MG63 (cell line): ENCODE measurements around the gene CCDC102A. TPM values are rescaled to one million over a fixed set of nuclear protein-coding genes. Genes with fewer than 3 reads are reported as not detected.
"Not testable (repeated sequence)": the region's sequence is repeated elsewhere in the genome, so short reads cannot be mapped to it uniquely, and the experiment has no call there.

Source experiments
- DNase-seq: peaks from one replicate; pipeline ENCODE4 v3.0.0-alpha.2; 2020
- H3K27me3 ChIP-seq: fragments of 250-450 bp; sonication (Bioruptor Pico); 2 replicates; pipeline ENCODE4 v1.5.1; 2020; ENCODE audit warnings: mild to moderate bottlenecking, moderate library complexity
- H3K36me3 ChIP-seq: fragments of 250-450 bp; sonication (Bioruptor Pico); 2 replicates; pipeline ENCODE4 v1.5.1; 2020; ENCODE audit warnings: mild to moderate bottlenecking, moderate library complexity
- H3K4me3 ChIP-seq: fragments of 250-450 bp; sonication (Bioruptor Pico); 2 replicates; pipeline ENCODE4 v1.5.1; 2020; ENCODE audit warnings: mild to moderate bottlenecking, moderate library complexity
- H3K9me3 ChIP-seq: fragments of 250-450 bp; sonication (Bioruptor Pico); 2 replicates; pipeline ENCODE4 v1.5.1; 2020; ENCODE audit warnings: mild to moderate bottlenecking, moderate library complexity
- total RNA-seq: library from RNA; depleted of rRNA; stranded (reverse); fragments of >200 nt; shearing (Covaris generic); gene quantifications from 2 replicates; pipeline ENCODE4 v1.2.3, GENCODE V29; 2014; ENCODE audit warnings: low replicate concordance

Gene CCDC102A
- total RNA-seq, 1 experiment from 2014 or later = 33.1 TPM

- Histone ChIP-seq H3K9me3 (no peaks in the 10 kb centered on the region), H3K36me3 (no peaks in the 10 kb centered on the region), H3K27me3 (peaks cover 4% of the 10 kb centered on the region; the same call in 1 of the 2 replicates), H3K4me3 (no peak overlapping the region)
- DNase-seq = no peak
Observed at GRCh38 chr16:57569306-57569946, 33.1 kb upstream of the CCDC102A start.

GRCh38 chr16:57568772-57569171 lies 32.4 kb upstream of the CCDC102A start:
- H3K9me3 ChIP-seq, H3K27me3 ChIP-seq, H3K36me3 ChIP-seq, DNase-seq, H3K4me3 ChIP-seq: not testable (repeated sequence)

- H3K9me3 ChIP-seq = no peaks in the 10 kb centered on the region
- H3K27me3 ChIP-seq = peaks cover 4% of the 10 kb centered on the region; the same call in 1 of the 2 replicates
- H3K4me3 ChIP-seq = no peak overlapping the region
- no peak for DNase-seq
- no peaks in the 10 kb centered on the region for H3K36me3 ChIP-seq
Observed at GRCh38 chr16:57568173-57568678, 31.9 kb upstream of the CCDC102A start.

GRCh38 chr16:57567691-57568090 lies 31.3 kb upstream of the CCDC102A start:
- H3K27me3 ChIP-seq = peaks cover 4% of the 10 kb centered on the region; the same call in 1 of the 2 replicates
- H3K4me3 ChIP-seq = no peak overlapping the region
- no peak for DNase-seq
- H3K36me3 ChIP-seq = no peaks in the 10 kb centered on the region
- H3K9me3 ChIP-seq = no peaks in the 10 kb centered on the region

- 0 out of 2 replicates have a peak, but pooled peaks cover 3% of the 10 kb centered on the region for H3K27me3 ChIP-seq
- H3K4me3 ChIP-seq = no peak overlapping the region
- peaks cover 2% of the 10 kb centered on the region for H3K9me3 ChIP-seq
- DNase-seq = peak; percentile 69
- no peaks in the 10 kb centered on the region for H3K36me3 ChIP-seq
Observed at GRCh38 chr16:57566436-57566835, 30.1 kb upstream of the CCDC102A start.

- 0 out of 2 replicates have a peak, but pooled peaks cover 3% of the 10 kb centered on the region for H3K27me3 ChIP-seq
- no peaks in the 10 kb centered on the region for H3K36me3 ChIP-seq
Observed at GRCh38 chr16:57565461-57565860, 29.1 kb upstream of the CCDC102A start.

GRCh38 chr16:57564571-57565270 lies 28.4 kb upstream of the CCDC102A start:
- Histone ChIP-seq H3K36me3 (no peaks in the 10 kb centered on the region), H3K4me3 (no peak overlapping the region), H3K27me3 (no peaks in the 10 kb centered on the region), H3K9me3 (peaks cover 13% of the 10 kb centered on the region)
- DNase-seq = peak; percentile 70

More at GRCh38 chr16:57565461-57565860, 29.1 kb upstream of the CCDC102A start:
- no peak for DNase-seq
- H3K4me3 ChIP-seq = no peak overlapping the region
- H3K9me3 ChIP-seq = peaks cover 7% of the 10 kb centered on the region

- Histone ChIP-seq H3K9me3 (peaks cover 13% of the 10 kb centered on the region), H3K36me3 (no peaks in the 10 kb centered on the region), H3K4me3 (no peak overlapping the region), H3K27me3 (peaks cover 4% of the 10 kb centered on the region; the same call in 1 of the 2 replicates)
- DNase-seq = no peak
Observed at GRCh38 chr16:57563761-57564160, 27.4 kb upstream of the CCDC102A start.

GRCh38 chr16:57563487-57563750 lies 27.0 kb upstream of the CCDC102A start:
- Histone ChIP-seq H3K9me3 (peaks cover 13% of the 10 kb centered on the region), H3K4me3 (no peak overlapping the region), H3K27me3 (peaks cover 5% of the 10 kb centered on the region), H3K36me3 (no peaks in the 10 kb centered on the region)
- no peak for DNase-seq

- H3K4me3 ChIP-seq = no peak overlapping the region
- H3K27me3 ChIP-seq = peaks cover 10% of the 10 kb centered on the region
- peaks cover 13% of the 10 kb centered on the region for H3K9me3 ChIP-seq
- H3K36me3 ChIP-seq = no peaks in the 10 kb centered on the region
- no peak for DNase-seq
Observed at GRCh38 chr16:57562669-57563486, 26.5 kb upstream of the CCDC102A start.

- Histone ChIP-seq H3K9me3 (peaks cover 13% of the 10 kb centered on the region), H3K36me3 (no peaks in the 10 kb centered on the region), H3K27me3 (peaks cover 17% of the 10 kb centered on the region), H3K4me3 (no peak overlapping the region)
- DNase-seq = no peak
Observed at GRCh38 chr16:57562066-57562465, 25.7 kb upstream of the CCDC102A start.

- no peaks in the 10 kb centered on the region for H3K36me3 ChIP-seq
- H3K27me3 ChIP-seq = peaks cover 25% of the 10 kb centered on the region
- H3K9me3 ChIP-seq = peaks cover 15% of the 10 kb centered on the region
- no peak overlapping the region for H3K4me3 ChIP-seq
- no peak for DNase-seq
Observed at GRCh38 chr16:57559072-57559790, 22.9 kb upstream of the CCDC102A start.

- Histone ChIP-seq H3K4me3 (no peak overlapping the region), H3K27me3 (peaks cover 25% of the 10 kb centered on the region), H3K36me3 (no peaks in the 10 kb centered on the region), H3K9me3 (peaks cover 18% of the 10 kb centered on the region)
- DNase-seq = no peak
Observed at GRCh38 chr16:57556941-57557541, 20.7 kb upstream of the CCDC102A start.

- H3K36me3 ChIP-seq = no peaks in the 10 kb centered on the region
- H3K9me3 ChIP-seq = peaks cover 16% of the 10 kb centered on the region
- no peak overlapping the region for H3K4me3 ChIP-seq
- peaks cover 32% of the 10 kb centered on the region for H3K27me3 ChIP-seq
- DNase-seq = no peak
Observed at GRCh38 chr16:57555831-57556230, 19.5 kb upstream of the CCDC102A start.

GRCh38 chr16:57551057-57551456 lies 14.7 kb upstream of the CCDC102A start:
- DNase-seq = no peak
- Histone ChIP-seq H3K9me3 (peaks cover 9% of the 10 kb centered on the region; the same call in 1 of the 2 replicates), H3K27me3 (peaks cover 26% of the 10 kb centered on the region), H3K4me3 (no peak overlapping the region), H3K36me3 (no peaks in the 10 kb centered on the region)

GRCh38 chr16:57549730-57550129 lies 13.4 kb upstream of the CCDC102A start:
- Histone ChIP-seq H3K36me3 (no peaks in the 10 kb centered on the region), H3K4me3 (no peak overlapping the region), H3K27me3 (peaks cover 25% of the 10 kb centered on the region), H3K9me3 (peaks cover 9% of the 10 kb centered on the region; the same call in 1 of the 2 replicates)
- no peak for DNase-seq
